HEK293 (cell line): ENCODE data around the gene CCNI2.

Experiments used
- CTCF ChIA-PET: fragments of 350-600 bp; formaldehyde crosslinking; extraction: SDS; loops from one replicate; lab custom pipeline; 2021; ENCODE audit warnings: antibody characterized with exemption; lab: Yijun Ruan, JAX
- POLR2A ChIA-PET: fragments of 300-600 bp; formaldehyde crosslinking; extraction: SDS; loops from one replicate; lab custom pipeline; 2020; ENCODE audit warnings: antibody characterized with exemption, inconsistent platforms; lab: Yijun Ruan, JAX
- H3K27ac ChIP-seq: fragments of 200-500 bp; sonication (Bioruptor generic); 2 replicates; pipeline ENCODE4 v1.5.1; 2014; ENCODE audit warnings: low read depth, low read length, control low read depth, inconsistent platforms; ENCODE audit errors: extremely low read depth
- H3K36me3 ChIP-seq, 2 experiments: fragments of 200-500 bp in 1 of 2; sonication (Bioruptor generic) in 1 of 2; 1 replicate in 1 of 2; 2 replicates in 1 of 2; pipeline ENCODE4 v1.5.1; 2014 to 2017; ENCODE audit warnings: inconsistent platforms in 2 of 2, low read length in 2 of 2; ENCODE audit not compliant: control insufficient read depth in 2 of 2, insufficient read depth in 1 of 2
- H3K4me1 ChIP-seq: fragments of 200-500 bp; sonication (Bioruptor generic); 2 replicates; pipeline ENCODE4 v1.5.1; 2014; ENCODE audit warnings: mild to moderate bottlenecking, low read length, inconsistent platforms; ENCODE audit not compliant: control insufficient read depth, insufficient read depth
- H3K4me3 ChIP-seq: 2 replicates; pipeline ENCODE4 v1.5.1; 2011; ENCODE audit warnings: low read depth, mild to moderate bottlenecking, control low read depth, low read length, moderate library complexity
- H3K9me3 ChIP-seq: fragments of 200-500 bp; sonication (Bioruptor generic); 2 replicates; pipeline ENCODE4 v1.5.1; 2014; ENCODE audit warnings: low read depth, low read length, inconsistent platforms; ENCODE audit not compliant: control insufficient read depth, insufficient read depth
- ATF2 ChIP-seq: fragments of 450-650 bp; formaldehyde crosslinking; IDR thresholded peaks from 2 replicates; pipeline ENCODE4 v1.5.1; 2016; ENCODE audit warnings: missing biosample characterization, missing genetic modification characterization, low read depth
- FEZF1 ChIP-seq: fragments of 450-650 bp; formaldehyde crosslinking; IDR thresholded peaks from 2 replicates; pipeline ENCODE4 v1.5.1; 2016; ENCODE audit warnings: missing biosample characterization, missing genetic modification characterization
- GLI4 ChIP-seq: fragments of 450-650 bp; formaldehyde crosslinking; IDR thresholded peaks from 2 replicates; pipeline ENCODE4 v1.5.1; 2016; ENCODE audit warnings: missing biosample characterization, missing genetic modification characterization
- GLIS1 ChIP-seq: fragments of 450-650 bp; formaldehyde crosslinking; IDR thresholded peaks from 2 replicates; pipeline ENCODE4 v1.5.1; 2016; ENCODE audit warnings: missing biosample characterization, missing genetic modification characterization
- GLIS2 ChIP-seq: fragments of 450-650 bp; formaldehyde crosslinking; IDR thresholded peaks from 2 replicates; pipeline ENCODE4 v1.5.1; 2016; ENCODE audit warnings: missing biosample characterization, missing genetic modification characterization
- HOXD13 ChIP-seq: sonication (generic); formaldehyde crosslinking; IDR thresholded peaks from 2 replicates; pipeline ENCODE4 v1.8.0; 2022; ENCODE audit warnings: missing genetic modification reagents, borderline replicate concordance
- KLF1 ChIP-seq: fragments of 450-650 bp; formaldehyde crosslinking; IDR thresholded peaks from 2 replicates; pipeline ENCODE4 v1.5.1; 2016; ENCODE audit warnings: missing biosample characterization, missing genetic modification characterization
- KLF16 ChIP-seq: fragments of 450-650 bp; formaldehyde crosslinking; IDR thresholded peaks from 2 replicates; pipeline ENCODE4 v1.5.1; 2017; ENCODE audit warnings: missing biosample characterization, missing genetic modification characterization
- OVOL3 ChIP-seq: fragments of 450-650 bp; formaldehyde crosslinking; IDR thresholded peaks from 2 replicates; pipeline ENCODE4 v1.5.1; 2016; ENCODE audit warnings: missing biosample characterization, missing genetic modification characterization
- SALL2 ChIP-seq: fragments of 450-650 bp; formaldehyde crosslinking; IDR thresholded peaks from 2 replicates; pipeline ENCODE4 v1.5.0; 2017; ENCODE audit warnings: missing biosample characterization, mild to moderate bottlenecking, missing genetic modification characterization, borderline replicate concordance
- TCF7L2 ChIP-seq: IDR thresholded peaks from 2 replicates; pipeline ENCODE4 v1.6.1; 2011; ENCODE audit warnings: low read depth, mild to moderate bottlenecking, inconsistent platforms, low read length, moderate library complexity, borderline replicate concordance
- ZBTB17 ChIP-seq: fragments of 450-650 bp; formaldehyde crosslinking; IDR thresholded peaks from 2 replicates; pipeline ENCODE4 v1.5.1; 2016; ENCODE audit warnings: missing biosample characterization, missing genetic modification characterization
- ZBTB6 ChIP-seq: fragments of 450-650 bp; formaldehyde crosslinking; IDR thresholded peaks from 2 replicates; pipeline ENCODE4 v1.5.1; 2017; ENCODE audit warnings: missing biosample characterization, missing genetic modification characterization
- ZFP3 ChIP-seq: fragments of 450-650 bp; formaldehyde crosslinking; IDR thresholded peaks from 2 replicates; pipeline ENCODE4 v1.5.1; 2016; ENCODE audit warnings: low read depth, missing biosample characterization, missing genetic modification characterization
- ZNF133 ChIP-seq: fragments of 450-650 bp; formaldehyde crosslinking; IDR thresholded peaks from 2 replicates; pipeline ENCODE4 v1.5.1; 2016; ENCODE audit warnings: missing biosample characterization, missing genetic modification characterization
- ZNF148 ChIP-seq: fragments of 450-650 bp; formaldehyde crosslinking; IDR thresholded peaks from 2 replicates; pipeline ENCODE4 v1.5.0; 2017; ENCODE audit warnings: missing biosample characterization, missing genetic modification characterization, borderline replicate concordance
- ZNF211 ChIP-seq: fragments of 450-650 bp; formaldehyde crosslinking; IDR thresholded peaks from 2 replicates; pipeline ENCODE4 v1.5.1; 2016; ENCODE audit warnings: low read depth, missing biosample characterization, missing genetic modification characterization
- ZNF426 ChIP-seq: fragments of 450-650 bp; formaldehyde crosslinking; IDR thresholded peaks from 2 replicates; pipeline ENCODE4 v1.5.1; 2017; ENCODE audit warnings: missing biosample characterization, missing genetic modification characterization, mild to moderate bottlenecking, inconsistent platforms, moderate library complexity
- ZNF501 ChIP-seq: fragments of 450-650 bp; formaldehyde crosslinking; IDR thresholded peaks from 2 replicates; pipeline ENCODE4 v1.5.1; 2016; ENCODE audit warnings: missing biosample characterization, missing genetic modification characterization
- ZNF561 ChIP-seq: fragments of 450-650 bp; IDR thresholded peaks from 2 replicates; pipeline ENCODE4 v1.5.1; 2018; ENCODE audit warnings: missing biosample characterization, missing genetic modification characterization, borderline replicate concordance
- ZNF585B ChIP-seq: fragments of 450-650 bp; formaldehyde crosslinking; IDR thresholded peaks from 2 replicates; pipeline ENCODE4 v1.5.1; 2016; ENCODE audit warnings: missing biosample characterization, missing genetic modification characterization
- ZNF639 ChIP-seq: fragments of 450-650 bp; formaldehyde crosslinking; IDR thresholded peaks from 2 replicates; pipeline ENCODE4 v1.5.1; 2016; ENCODE audit warnings: missing biosample characterization, missing genetic modification characterization
- ZNF701 ChIP-seq: fragments of 450-650 bp; formaldehyde crosslinking; IDR thresholded peaks from 2 replicates; pipeline ENCODE4 v1.5.1; 2016; ENCODE audit warnings: missing biosample characterization, missing genetic modification characterization
- ZNF785 ChIP-seq: fragments of 450-650 bp; formaldehyde crosslinking; IDR thresholded peaks from 2 replicates; pipeline ENCODE4 v1.5.1; 2016; ENCODE audit warnings: missing biosample characterization, missing genetic modification characterization
- ZNF791 ChIP-seq: fragments of 450-650 bp; formaldehyde crosslinking; IDR thresholded peaks from 2 replicates; pipeline ENCODE4 v1.5.1; 2016; ENCODE audit warnings: missing biosample characterization, missing genetic modification characterization

CCNI2 gene

GRCh38 chr5:132751444-132751843, 4.2 kb downstream of the CCNI2 start:
- H3K36me3 ChIP-seq: peaks cover 0 to 4% of the 10 kb centered on the region in 2 experiments; a peak in 1 of 3 replicates

GRCh38 chr5:132751971-132752580, 4.8 kb downstream of the CCNI2 start:
- CTCF ChIA-PET: interaction anchor here (0.5 to 6.9 kb wide), 3 partner anchors 30 to 247 kb away, joined by 3 to 58 read pairs (median 3); no protein-coding TSS in a partner anchor
- Histone ChIP-seq H3K27ac (no peak overlapping the region), H3K36me3 (peaks cover 0 to 8% of the 10 kb centered on the region in 2 experiments; a peak in 1 of 3 replicates), H3K4me3 (no peak overlapping the region), H3K9me3 (no peaks in the 10 kb centered on the region), H3K4me1 (no peaks in the 10 kb centered on the region)
- POLR2A ChIA-PET: no interaction called here
- TF ChIP-seq ZBTB6 (tag by site-specific recombination) (no peak), ZNF701 (tag by site-specific recombination) (no peak), KLF1 (no peak), GLI4 (no peak), ZNF561 (no peak), ZNF211 (no peak), ZNF148 (no peak)

More at GRCh38 chr5:132751444-132751843, 4.2 kb downstream of the CCNI2 start:
- no peak for TF ChIP-seq ZNF639 (tag by site-specific recombination)
- TF ChIP-seq ZNF791: no peak
- TF ChIP-seq OVOL3: no peak
- TF ChIP-seq ZBTB17 (tag by site-specific recombination): peak; percentile 72; the same call in 1 of the 2 replicates
- TF ChIP-seq GLIS2 (tag by site-specific recombination): no peak
- TF ChIP-seq TCF7L2: no peak
- peak; percentile 38; the same call in 1 of the 2 replicates for TF ChIP-seq ATF2
- ChIA-PET CTCF (interaction anchor here (0.6 to 1.0 kb wide), 3 partner anchors 14 to 1288 kb away, joined by 3 read pairs; partner anchors contain the start of gene KIF3A), POLR2A (no interaction called here)
- Histone ChIP-seq H3K27ac (no peak overlapping the region), H3K9me3 (no peaks in the 10 kb centered on the region), H3K4me3 (no peak overlapping the region), H3K4me1 (no peaks in the 10 kb centered on the region)

GRCh38 chr5:132752581-132753125, 5.4 kb downstream of the CCNI2 start:
- ChIA-PET POLR2A (no interaction called here), CTCF (interaction anchor here (0.5 to 6.9 kb wide), 3 partner anchors 30 to 131 kb away, joined by 3 to 58 read pairs (median 8); no protein-coding TSS in a partner anchor)
- no peak overlapping the region for H3K27ac ChIP-seq
- peaks cover 0 to 14% of the 10 kb centered on the region in 2 experiments; a peak in 1 of 3 replicates for H3K36me3 ChIP-seq
- TF ChIP-seq ZNF133 (tag by site-specific recombination): peak; percentile 96
- TF ChIP-seq ZFP3: no peak
- TF ChIP-seq KLF16: no peak
- no peak for TF ChIP-seq SALL2
- TF ChIP-seq ZNF585B: peak; percentile 71
- no peak for TF ChIP-seq GLIS1 (tag by site-specific recombination)
- TF ChIP-seq FEZF1 (tag by site-specific recombination): no peak
- TF ChIP-seq OVOL3: no peak
- no peak for TF ChIP-seq ZNF785 (tag by site-specific recombination)
- no peak for TF ChIP-seq ZNF426 (tag by site-specific recombination)
- no peak for TF ChIP-seq ZNF501 (tag by site-specific recombination)
- no peak for TF ChIP-seq HOXD13 (CRISPR knock-in tag)
- H3K9me3 ChIP-seq: no peaks in the 10 kb centered on the region
- no peaks in the 10 kb centered on the region for H3K4me1 ChIP-seq
- no peak overlapping the region for H3K4me3 ChIP-seq
